ENCODE measurements around the gene COL6A2.
"Not testable (repeated sequence)": the region's sequence is repeated elsewhere in the genome, so short reads cannot be mapped to it uniquely, and the experiment has no call there.

Gene COL6A2

DNA sequence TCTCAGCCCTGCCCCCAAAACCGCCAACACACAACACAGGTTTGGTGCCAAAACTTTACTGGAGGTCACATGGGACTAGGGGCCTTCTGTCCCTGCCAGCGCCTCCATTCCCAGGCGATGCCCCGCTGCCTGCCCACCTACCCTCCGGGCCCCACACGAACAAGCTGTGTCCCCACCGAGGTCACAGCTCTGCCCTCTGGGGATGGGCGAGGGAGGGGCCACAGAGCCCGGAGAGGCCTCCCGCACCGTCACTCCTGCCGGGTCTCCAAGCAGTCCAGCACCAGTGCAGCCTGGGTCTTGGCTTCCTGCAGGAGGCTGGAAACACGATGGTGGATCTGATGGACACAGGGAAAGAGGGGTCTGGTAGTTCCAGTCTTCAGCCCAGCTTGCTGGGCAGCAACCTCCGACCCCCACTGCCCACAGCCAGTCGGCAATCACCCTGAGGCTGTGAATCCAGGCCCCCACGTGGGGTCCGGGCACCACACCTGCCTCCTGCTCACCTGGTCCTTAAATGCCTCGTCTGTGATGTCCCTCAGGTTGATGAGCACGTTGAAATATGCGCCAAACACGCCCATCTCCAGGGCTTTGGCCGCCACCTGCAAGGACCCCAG, 38.9 kb downstream of the COL6A2 start:
- no peak for DNase-seq (ENCODE audit: low read depth)
- H3K4me3 ChIP-seq (ENCODE audit: low read depth, low read length): no peak overlapping the region
- TF ChIP-seq, protein P1, sequence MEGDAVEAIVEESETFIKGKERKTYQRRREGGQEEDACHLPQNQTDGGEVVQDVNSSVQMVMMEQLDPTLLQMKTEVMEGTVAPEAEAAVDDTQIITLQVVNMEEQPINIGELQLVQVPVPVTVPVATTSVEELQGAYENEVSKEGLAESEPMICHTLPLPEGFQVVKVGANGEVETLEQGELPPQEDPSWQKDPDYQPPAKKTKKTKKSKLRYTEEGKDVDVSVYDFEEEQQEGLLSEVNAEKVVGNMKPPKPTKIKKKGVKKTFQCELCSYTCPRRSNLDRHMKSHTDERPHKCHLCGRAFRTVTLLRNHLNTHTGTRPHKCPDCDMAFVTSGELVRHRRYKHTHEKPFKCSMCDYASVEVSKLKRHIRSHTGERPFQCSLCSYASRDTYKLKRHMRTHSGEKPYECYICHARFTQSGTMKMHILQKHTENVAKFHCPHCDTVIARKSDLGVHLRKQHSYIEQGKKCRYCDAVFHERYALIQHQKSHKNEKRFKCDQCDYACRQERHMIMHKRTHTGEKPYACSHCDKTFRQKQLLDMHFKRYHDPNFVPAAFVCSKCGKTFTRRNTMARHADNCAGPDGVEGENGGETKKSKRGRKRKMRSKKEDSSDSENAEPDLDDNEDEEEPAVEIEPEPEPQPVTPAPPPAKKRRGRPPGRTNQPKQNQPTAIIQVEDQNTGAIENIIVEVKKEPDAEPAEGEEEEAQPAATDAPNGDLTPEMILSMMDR (conservative IDR thresholded peaks at IDR 0.05; ENCODE audit: low read depth, low read length): no peak

GRCh38 chr21:46137908-46138307, 40.0 kb downstream of the COL6A2 start:
- TF ChIP-seq, protein P1 (conservative IDR thresholded peaks at IDR 0.05; ENCODE audit: low read depth, low read length): no peak
- no peak for DNase-seq (ENCODE audit: low read depth)
- H3K4me3 ChIP-seq (ENCODE audit: low read depth, low read length): no peak overlapping the region

DNA sequence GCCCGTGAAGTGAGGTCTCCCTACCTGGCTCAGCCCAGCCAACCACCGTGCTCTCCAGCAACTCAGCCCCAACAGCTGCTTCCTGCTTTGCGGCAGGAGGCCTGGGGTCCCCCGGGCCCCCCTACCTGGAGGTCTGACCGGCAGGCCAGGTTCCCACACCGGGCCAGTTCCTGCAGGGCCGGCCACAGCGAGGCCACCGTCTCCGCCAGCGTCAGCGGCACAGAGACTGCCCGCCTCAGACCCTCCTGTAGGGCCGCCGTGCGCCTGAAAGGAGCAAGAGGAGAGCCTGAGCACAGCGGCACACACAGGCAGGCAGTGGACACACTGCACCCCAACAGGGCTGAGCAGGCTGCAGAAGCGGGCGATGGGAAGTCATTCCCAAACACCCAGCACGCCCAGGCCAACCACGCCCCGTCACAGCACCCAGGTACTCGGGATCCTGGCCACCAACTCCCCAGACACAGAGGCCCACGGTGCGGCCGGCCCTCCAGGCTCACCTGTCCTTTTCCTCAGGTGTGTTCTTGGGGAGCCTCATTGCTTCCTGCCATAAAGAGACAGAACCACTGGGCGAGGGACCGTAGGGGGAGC, 40.6 kb downstream of the COL6A2 start:
- H3K4me3 ChIP-seq (ENCODE audit: low read depth, low read length): no peak overlapping the region
- no peak for DNase-seq (ENCODE audit: low read depth)
- TF ChIP-seq, protein P1 (conservative IDR thresholded peaks at IDR 0.05; ENCODE audit: low read depth, low read length): no peak

DNA sequence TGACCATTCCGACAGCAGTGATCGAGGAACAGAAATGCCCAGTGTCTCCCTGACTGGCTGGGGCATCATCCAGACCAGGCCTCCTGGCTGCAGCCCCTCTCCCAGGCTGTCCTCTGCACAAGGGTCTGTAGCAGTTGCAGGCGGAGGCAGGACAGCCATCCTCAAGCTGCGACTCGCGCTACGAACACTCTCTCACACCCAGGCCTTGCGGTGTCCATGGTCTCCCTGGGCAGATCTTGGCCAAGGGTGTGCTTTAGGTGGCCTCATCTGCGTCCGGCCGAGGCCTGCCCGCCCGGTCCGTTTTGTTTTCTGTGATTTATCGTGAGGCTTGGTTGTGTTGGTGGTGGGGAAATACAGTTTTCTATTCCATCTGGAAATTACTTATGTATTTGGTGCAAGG, 41.8 kb downstream of the COL6A2 start:
- no peak for DNase-seq (ENCODE audit: low read depth)
- TF ChIP-seq, protein P1 (conservative IDR thresholded peaks at IDR 0.05; ENCODE audit: low read depth, low read length): no peak

GRCh38 chr21:46140352-46141003, 42.6 kb downstream of the COL6A2 start:
- peak; percentile 35 for DNase-seq (ENCODE audit: low read depth)

More for the DNA sequence above, 41.8 kb downstream of the COL6A2 start:
- H3K4me3 ChIP-seq (ENCODE audit: low read depth, low read length): no peak overlapping the region

GRCh38 chr21:46141767-46142581, 44.1 kb downstream of the COL6A2 start:
- TF ChIP-seq, protein P1 (conservative IDR thresholded peaks at IDR 0.05; ENCODE audit: low read depth, low read length): no peak
- no peak for DNase-seq (ENCODE audit: low read depth)
- H3K4me3 ChIP-seq (ENCODE audit: low read depth, low read length): no peak overlapping the region

More at GRCh38 chr21:46140352-46141003, 42.6 kb downstream of the COL6A2 start:
- not testable (repeated sequence) for H3K4me3 ChIP-seq (ENCODE audit: low read depth, low read length)
